Astrocyte (in vitro differentiated cells and primary cell): Measurements from ENCODE around the gene FAM53A.

Experiments used
- EZH2 ChIP-seq: IDR thresholded peaks from 2 replicates; pipeline ENCODE4 v1.6.1; 2012; ENCODE audit warnings: mild to moderate bottlenecking, low read length, inconsistent platforms; ENCODE audit not compliant: insufficient read depth
- TF ChIP-seq, protein P1 (sequence below): IDR thresholded peaks from 2 replicates; pipeline ENCODE4 v1.5.1; 2011; ENCODE audit warnings: low read depth, mild to moderate bottlenecking, inconsistent platforms, low read length, moderate library complexity; ENCODE audit not compliant: insufficient read depth

DNA sequence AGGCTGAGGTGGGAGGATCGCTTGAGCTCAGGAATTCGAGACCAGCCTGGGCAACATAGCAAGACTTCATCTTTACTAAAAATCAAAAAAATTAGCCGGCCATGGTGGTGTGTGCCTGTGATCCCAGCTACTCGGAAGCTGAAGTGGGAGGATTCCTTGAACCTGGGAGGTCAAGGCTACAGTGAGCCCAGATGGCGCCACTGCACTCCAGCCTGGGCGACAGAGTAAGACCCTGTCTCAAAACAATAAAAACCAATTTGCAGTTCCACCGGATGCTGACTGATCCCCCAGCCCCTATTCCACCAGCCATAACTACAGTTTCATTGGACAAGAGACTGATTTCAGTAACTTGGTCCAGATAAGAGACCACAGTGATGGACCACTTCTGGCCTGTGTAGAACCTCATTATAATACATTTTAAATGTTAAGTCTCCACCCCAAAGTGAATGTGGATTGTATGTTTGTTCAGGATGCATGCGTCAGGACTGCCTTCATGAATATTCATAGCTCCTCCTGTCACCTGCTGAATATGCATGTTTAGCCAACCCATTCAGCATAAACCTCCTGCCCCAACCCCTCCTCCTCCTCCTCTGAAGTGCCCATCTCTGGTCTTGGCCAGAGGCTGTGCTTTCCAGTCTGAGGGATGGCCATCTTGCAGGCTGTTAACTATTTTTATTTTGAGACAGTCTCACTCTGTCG, 30.3 kb upstream of the FAM53A start:
- TF ChIP-seq, protein P1, sequence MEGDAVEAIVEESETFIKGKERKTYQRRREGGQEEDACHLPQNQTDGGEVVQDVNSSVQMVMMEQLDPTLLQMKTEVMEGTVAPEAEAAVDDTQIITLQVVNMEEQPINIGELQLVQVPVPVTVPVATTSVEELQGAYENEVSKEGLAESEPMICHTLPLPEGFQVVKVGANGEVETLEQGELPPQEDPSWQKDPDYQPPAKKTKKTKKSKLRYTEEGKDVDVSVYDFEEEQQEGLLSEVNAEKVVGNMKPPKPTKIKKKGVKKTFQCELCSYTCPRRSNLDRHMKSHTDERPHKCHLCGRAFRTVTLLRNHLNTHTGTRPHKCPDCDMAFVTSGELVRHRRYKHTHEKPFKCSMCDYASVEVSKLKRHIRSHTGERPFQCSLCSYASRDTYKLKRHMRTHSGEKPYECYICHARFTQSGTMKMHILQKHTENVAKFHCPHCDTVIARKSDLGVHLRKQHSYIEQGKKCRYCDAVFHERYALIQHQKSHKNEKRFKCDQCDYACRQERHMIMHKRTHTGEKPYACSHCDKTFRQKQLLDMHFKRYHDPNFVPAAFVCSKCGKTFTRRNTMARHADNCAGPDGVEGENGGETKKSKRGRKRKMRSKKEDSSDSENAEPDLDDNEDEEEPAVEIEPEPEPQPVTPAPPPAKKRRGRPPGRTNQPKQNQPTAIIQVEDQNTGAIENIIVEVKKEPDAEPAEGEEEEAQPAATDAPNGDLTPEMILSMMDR: no peak
- no peak for TF ChIP-seq EZH2
